ENCODE measurements around the gene EFHC1.

DNA sequence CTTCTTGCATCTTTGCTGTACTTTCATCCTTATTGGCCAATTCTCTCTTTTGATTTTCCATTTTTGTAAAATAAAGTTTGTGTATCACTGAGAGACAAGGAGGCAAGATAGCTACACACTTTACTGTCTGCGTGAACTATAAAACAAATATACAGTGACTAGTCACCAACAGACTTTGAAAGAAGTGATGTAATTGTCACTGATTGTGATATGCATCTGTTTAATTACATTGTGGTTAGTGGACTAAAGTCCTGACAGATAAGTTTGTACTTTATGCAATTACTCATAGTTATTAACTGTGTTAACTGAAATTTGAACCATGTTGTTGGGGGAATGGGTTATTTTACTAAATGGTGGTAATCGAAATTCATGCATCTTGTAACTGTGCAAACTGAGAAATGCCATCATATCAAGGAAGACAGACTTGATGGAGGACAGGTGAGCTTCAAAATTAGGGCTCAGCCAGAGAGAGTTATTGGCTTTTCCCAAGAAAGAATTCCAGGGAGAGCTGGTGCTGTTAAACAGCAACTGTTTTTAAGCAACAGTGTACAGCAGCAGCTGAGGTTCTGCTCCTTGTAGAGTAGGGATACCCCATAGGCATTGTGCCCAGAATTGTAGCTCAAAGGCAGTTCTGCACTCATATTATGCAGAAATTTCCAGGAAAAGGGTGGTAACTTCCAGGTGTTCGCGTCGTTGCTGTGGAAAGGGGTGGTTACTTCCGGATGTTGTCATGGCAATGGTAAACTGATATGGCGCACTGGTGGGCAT is 62.9 kb downstream of the EFHC1 start:
- TF ChIP-seq ZNF138 (CRISPR knock-in tag; conservative IDR thresholded peaks at IDR 0.05), result no peak
- TF ChIP-seq, protein P1, sequence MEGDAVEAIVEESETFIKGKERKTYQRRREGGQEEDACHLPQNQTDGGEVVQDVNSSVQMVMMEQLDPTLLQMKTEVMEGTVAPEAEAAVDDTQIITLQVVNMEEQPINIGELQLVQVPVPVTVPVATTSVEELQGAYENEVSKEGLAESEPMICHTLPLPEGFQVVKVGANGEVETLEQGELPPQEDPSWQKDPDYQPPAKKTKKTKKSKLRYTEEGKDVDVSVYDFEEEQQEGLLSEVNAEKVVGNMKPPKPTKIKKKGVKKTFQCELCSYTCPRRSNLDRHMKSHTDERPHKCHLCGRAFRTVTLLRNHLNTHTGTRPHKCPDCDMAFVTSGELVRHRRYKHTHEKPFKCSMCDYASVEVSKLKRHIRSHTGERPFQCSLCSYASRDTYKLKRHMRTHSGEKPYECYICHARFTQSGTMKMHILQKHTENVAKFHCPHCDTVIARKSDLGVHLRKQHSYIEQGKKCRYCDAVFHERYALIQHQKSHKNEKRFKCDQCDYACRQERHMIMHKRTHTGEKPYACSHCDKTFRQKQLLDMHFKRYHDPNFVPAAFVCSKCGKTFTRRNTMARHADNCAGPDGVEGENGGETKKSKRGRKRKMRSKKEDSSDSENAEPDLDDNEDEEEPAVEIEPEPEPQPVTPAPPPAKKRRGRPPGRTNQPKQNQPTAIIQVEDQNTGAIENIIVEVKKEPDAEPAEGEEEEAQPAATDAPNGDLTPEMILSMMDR (IDR thresholded peaks at IDR 0.05), result no peak
- TF ChIP-seq, protein P2, sequence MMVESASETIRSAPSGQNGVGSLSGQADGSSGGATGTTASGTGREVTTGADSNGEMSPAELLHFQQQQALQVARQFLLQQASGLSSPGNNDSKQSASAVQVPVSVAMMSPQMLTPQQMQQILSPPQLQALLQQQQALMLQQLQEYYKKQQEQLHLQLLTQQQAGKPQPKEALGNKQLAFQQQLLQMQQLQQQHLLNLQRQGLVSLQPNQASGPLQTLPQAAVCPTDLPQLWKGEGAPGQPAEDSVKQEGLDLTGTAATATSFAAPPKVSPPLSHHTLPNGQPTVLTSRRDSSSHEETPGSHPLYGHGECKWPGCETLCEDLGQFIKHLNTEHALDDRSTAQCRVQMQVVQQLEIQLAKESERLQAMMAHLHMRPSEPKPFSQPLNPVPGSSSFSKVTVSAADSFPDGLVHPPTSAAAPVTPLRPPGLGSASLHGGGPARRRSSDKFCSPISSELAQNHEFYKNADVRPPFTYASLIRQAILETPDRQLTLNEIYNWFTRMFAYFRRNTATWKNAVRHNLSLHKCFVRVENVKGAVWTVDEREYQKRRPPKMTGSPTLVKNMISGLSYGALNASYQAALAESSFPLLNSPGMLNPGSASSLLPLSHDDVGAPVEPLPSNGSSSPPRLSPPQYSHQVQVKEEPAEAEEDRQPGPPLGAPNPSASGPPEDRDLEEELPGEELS (CRISPR knock-in tag; IDR thresholded peaks at IDR 0.05), result no peak
- TF ChIP-seq, protein P3, sequence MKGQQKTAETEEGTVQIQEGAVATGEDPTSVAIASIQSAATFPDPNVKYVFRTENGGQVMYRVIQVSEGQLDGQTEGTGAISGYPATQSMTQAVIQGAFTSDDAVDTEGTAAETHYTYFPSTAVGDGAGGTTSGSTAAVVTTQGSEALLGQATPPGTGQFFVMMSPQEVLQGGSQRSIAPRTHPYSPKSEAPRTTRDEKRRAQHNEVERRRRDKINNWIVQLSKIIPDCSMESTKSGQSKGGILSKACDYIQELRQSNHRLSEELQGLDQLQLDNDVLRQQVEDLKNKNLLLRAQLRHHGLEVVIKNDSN (CRISPR knock-in tag; IDR thresholded peaks at IDR 0.05), result no peak
- no peak for TF ChIP-seq TP53 (CRISPR knock-in tag; IDR thresholded peaks at IDR 0.05)
- no peak for TF ChIP-seq CREM (CRISPR knock-in tag; IDR thresholded peaks at IDR 0.05)
- TF ChIP-seq, protein P4, sequence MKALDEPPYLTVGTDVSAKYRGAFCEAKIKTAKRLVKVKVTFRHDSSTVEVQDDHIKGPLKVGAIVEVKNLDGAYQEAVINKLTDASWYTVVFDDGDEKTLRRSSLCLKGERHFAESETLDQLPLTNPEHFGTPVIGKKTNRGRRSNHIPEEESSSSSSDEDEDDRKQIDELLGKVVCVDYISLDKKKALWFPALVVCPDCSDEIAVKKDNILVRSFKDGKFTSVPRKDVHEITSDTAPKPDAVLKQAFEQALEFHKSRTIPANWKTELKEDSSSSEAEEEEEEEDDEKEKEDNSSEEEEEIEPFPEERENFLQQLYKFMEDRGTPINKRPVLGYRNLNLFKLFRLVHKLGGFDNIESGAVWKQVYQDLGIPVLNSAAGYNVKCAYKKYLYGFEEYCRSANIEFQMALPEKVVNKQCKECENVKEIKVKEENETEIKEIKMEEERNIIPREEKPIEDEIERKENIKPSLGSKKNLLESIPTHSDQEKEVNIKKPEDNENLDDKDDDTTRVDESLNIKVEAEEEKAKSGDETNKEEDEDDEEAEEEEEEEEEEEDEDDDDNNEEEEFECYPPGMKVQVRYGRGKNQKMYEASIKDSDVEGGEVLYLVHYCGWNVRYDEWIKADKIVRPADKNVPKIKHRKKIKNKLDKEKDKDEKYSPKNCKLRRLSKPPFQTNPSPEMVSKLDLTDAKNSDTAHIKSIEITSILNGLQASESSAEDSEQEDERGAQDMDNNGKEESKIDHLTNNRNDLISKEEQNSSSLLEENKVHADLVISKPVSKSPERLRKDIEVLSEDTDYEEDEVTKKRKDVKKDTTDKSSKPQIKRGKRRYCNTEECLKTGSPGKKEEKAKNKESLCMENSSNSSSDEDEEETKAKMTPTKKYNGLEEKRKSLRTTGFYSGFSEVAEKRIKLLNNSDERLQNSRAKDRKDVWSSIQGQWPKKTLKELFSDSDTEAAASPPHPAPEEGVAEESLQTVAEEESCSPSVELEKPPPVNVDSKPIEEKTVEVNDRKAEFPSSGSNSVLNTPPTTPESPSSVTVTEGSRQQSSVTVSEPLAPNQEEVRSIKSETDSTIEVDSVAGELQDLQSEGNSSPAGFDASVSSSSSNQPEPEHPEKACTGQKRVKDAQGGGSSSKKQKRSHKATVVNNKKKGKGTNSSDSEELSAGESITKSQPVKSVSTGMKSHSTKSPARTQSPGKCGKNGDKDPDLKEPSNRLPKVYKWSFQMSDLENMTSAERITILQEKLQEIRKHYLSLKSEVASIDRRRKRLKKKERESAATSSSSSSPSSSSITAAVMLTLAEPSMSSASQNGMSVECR (CRISPR knock-in tag; IDR thresholded peaks at IDR 0.05; ENCODE audit: borderline replicate concordance), result no peak

Data from WTC11 (cell line).